Left kidney (tissue), 2 donors: ENCODE results near the gene CFAP100. TPM values are rescaled to one million over a fixed set of nuclear protein-coding genes. Genes with fewer than 3 reads are reported as not detected.

Experiments used
- DNase-seq: peaks from one replicate; pipeline ENCODE4 v3.0.0-alpha.2; 2013
- polyA plus RNA-seq: library from polyadenylated mRNA; unstranded; fragments of 120-200 nt; gene quantifications from one replicate; pipeline ENCODE4 v1.2.1, GENCODE V29; 2013; ENCODE audit not compliant: insufficient read length

The CFAP100 gene
- polyA plus RNA-seq, 1 donor: 1.7 TPM

DNA sequence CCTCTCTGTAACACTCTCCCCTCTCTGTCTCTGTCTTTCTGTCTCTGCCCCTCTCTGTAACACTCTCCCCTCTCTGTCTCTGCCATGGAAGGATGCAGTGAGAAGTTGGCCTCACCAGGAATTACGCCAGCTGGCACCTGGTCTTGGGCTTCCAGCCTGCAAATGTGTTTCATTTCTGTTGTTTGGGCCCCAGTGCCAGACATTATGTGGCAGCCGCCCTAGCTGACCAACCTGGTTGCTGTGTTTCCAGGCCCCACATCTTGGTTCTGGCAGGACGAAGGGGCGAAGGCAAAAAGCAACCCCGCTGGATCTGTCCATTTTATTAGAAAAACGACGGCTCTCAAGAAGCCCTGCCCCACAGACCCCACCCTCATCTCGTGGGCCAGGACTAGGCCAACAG lies 86.2 kb downstream of the CFAP100 start:
- no peak for DNase-seq

DNA sequence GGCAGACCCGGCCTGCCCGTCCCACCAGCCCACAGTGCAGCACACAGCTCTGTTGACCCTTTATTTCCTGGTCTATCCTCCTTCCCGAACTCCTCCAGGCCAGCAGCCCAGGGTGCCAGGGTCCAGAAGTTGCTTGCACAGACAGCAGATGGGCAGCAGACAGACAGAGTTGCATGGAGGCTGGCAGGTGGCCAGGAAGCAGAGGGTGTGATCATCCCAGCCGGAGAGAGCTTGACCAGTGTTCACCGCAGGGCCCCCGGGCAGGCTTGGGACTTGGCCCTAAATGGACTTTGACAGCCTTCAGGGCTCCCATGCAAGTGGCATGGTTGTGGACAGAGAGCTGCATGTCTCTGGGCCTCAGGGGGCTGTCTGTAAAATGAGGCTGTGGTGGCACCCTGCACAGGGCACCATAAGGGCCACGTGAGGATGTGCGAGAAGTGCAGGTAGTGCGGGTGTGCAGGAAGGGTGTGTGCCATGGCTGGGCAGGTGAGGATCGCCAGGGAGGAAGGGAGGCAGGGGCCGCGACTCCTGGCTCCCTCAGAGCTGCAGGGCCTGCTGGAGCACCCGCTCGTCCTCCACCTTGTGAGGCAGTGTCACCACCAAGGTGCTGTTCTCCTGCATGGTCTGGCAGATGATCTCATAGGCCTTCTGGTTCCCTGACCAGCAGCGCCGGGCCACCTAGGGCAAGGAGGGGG lies 87.2 kb downstream of the CFAP100 start:
- no peak for DNase-seq

DNA sequence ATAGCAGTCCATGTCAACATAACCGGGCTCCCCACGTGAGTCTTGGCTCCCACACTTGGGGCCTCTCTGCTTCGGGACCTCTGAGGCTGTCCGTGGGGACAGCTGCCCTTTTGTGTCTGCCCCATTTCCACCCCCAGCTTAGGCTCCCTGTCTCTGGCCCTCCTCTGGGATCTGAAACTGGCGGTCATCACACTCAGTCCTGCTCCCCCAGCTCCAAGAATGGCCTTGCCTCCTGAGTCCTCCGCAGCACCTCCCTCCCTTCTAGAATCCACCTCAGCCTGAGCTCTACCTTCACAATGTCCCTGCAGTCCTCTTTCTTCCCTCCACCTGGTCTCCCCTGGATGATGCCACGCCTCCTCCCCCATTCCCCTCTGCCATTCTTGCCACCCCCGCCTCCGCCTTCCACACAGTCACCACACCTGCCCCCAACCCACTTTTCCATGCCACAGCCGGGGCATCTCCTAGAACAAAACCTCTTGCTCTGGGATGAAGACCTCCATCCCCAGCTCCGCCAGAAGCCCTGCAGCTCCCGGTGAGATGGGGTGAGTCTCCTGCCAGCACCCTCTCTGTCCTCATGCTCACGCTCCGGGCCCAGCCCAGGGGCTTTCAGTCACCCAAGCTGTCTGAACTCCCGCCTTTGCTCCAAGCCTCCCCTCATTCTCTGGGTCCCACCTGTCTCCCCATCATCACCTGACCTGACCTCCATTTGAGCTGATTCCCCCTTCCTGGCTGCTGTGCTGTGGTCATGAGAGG lies 88.0 kb downstream of the CFAP100 start:
- DNase-seq: no peak

DNA sequence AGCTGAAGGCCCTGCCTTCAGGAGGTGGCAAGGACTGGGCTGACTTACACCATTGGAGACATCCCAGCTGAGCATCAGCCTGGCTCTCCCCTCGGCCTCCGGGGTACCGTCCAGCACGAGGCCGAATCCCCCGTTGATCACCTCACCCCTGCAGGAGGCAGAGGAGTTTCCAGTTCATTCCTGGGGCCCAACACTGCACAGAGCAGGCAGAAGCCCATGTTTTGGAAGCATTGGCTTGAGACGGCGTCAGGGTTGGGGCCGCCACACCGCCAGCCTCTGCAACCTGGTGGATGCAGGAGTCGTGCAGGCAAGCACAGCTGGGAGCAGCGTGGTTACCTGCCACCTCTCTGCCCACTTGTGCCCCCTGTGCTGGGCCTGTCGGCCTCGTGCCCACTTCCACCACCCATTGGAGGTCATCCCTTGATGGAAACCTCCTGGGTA lies 88.6 kb downstream of the CFAP100 start:
- DNase-seq: no peak

DNA sequence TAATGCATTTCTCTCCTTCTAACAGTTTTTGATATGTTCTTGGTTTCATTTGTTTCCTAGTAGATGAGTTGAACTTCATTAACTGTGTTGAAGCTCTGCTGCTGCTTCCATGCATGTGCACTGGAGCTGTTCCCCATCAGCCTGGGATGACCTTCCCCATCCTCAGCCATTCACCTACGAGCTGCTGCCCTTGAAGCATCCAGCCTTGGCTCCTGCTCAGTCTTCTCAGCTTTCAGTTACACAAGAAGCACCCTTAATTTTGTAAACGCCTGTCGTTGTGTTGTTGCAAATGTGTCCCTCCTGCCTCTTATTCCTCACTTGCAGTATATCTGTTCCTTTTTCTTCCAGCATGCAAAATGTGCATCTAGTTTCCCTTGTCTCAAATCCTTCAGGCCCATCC lies 89.4 kb downstream of the CFAP100 start:
- DNase-seq: no peak

DNA sequence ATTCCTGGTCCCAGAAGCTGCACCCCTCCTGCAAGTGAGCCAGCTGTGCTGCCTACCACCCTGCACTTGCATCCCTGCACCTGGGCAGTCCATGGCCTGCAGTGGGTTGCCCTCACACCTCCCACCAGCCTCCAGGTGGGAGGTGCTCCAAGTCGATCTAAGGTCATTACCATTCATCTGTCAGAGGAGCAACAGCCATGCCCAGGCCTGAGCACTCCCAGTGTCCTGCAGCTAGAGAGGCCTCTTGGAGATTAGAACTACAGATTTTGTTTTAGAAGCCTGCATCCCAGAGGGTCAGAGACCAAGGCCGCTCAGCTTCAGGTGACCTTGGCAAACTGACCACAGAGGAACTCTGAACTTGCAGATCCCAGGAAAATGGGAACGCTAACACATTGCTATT lies 90.0 kb downstream of the CFAP100 start:
- DNase-seq: no peak

DNA sequence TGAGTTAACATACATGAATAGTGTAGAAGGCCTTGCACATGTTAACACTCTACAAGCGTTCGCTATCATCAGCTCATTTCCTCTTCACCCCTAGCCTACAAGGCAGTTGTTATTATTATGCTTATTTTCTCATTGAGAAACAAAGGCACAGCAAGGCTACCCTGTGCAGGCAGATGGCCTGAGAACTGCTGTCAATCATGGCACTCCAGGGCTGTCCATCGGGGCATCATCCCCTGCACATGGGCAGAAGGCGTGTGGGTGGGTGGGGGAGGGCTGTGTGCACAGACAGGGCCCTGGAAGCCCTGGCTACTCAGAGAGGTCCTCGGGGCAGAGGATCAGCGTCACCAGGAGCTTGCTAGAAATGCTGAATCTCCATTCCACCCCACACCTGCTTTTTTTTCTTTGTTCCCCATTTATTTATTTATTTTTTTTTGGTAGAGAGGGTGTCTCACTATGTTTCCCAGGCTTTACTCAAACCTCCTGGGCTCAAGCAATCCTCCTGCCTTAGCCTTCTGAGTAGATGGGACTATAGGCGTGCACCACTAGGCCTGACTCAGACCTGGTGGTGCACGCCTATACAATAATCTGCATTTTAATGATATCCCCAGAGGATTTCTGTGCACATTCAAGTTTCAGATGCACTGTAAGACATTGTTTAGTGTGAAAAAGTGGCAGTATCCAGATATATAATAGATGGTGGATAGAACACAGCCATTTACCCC lies 90.6 kb downstream of the CFAP100 start:
- no peak for DNase-seq

DNA sequence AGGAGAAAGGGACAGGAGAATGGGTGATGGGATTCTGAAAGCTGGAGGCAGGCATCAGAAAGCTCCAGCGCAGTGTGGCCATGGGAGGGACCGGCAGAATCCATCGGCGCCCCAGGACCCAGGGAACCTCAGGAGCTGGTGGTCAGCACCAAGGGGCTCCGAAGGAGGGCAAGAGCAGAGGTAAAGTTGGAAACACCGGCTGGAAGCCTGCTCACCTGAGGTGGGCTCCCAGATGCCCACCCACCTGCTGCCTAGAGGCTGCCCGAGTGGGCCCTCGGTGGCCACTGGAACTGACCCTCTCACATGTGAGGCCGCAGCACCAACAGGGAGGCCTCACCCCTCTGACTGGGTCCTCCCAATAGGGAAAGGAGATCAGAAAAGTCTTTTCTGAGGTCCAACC lies 91.2 kb downstream of the CFAP100 start:
- no peak for DNase-seq

Other genes starting within 250 kb of the CFAP100 start
- gene ALDH1L1, start 214.3 kb upstream of the CFAP100 start, polyA plus RNA-seq: 44.0 TPM
- gene KLF15, start 37.5 kb upstream of the CFAP100 start, polyA plus RNA-seq: 11.3 TPM
- gene ZXDC, start 81.0 kb downstream of the CFAP100 start, polyA plus RNA-seq: 43.0 TPM
- 0.15 TPM for gene UROC1, start 122.9 kb downstream of the CFAP100 start, polyA plus RNA-seq
- 3.5 TPM for gene CHST13, start 129.2 kb downstream of the CFAP100 start, polyA plus RNA-seq
- 0.10 TPM for gene C3orf22, start 164.0 kb downstream of the CFAP100 start, polyA plus RNA-seq